A549 treated with DMSO at 1 μM for 4 hours (cell line): ENCODE measurements around the gene UBL7. TPM values are rescaled to one million over a fixed set of nuclear protein-coding genes. Genes with fewer than 3 reads are reported as not detected.

ENCODE experiments used
- total RNA-seq: library from RNA; stranded (reverse); fragments of 200-300 nt; extraction: Qiagen RNA extraction; gene quantifications from 5 replicates; pipeline ENCODE4 v1.2.3, GENCODE V29; 2022; ENCODE audit warnings: low read depth

Gene UBL7
- 38.9 to 44.6 TPM (median 41.4 TPM) in 5 replicates for total RNA-seq

GRCh38 chr15:74460871-74461846 lies at the start of gene UBL7:
TSS of gene UBL7 (minus strand) at chr15:74461160. CDS start at chr15:74458867, 2,293 bp downstream.

GRCh38 chr15:74433592-74434262 lies 27.2 kb downstream of the UBL7 start, which contains the start of gene SEMA7A:
TSS of gene SEMA7A (minus strand) at chr15:74433958. CDS start at chr15:74433918, 40 bp downstream.

Other genes with a start within 250 kb of the UBL7 start
- gene CCDC33, start 224.8 kb downstream of the UBL7 start, total RNA-seq = 5.0 to 7.6 TPM (median 5.8 TPM) in 5 replicates
- not detected in 5 replicates for gene CYP11A1, start 93.5 kb downstream of the UBL7 start, total RNA-seq
- gene SEMA7A, start 27.2 kb downstream of the UBL7 start, total RNA-seq = 2.9 to 4.6 TPM (median 3.4 TPM) in 5 replicates
- 3.8 to 4.7 TPM (median 4.1 TPM) in 5 replicates for gene ARID3B, start 80.1 kb upstream of the UBL7 start, total RNA-seq
- gene CLK3, start 154.7 kb upstream of the UBL7 start, total RNA-seq = 35.6 to 46.3 TPM (median 38.5 TPM) in 5 replicates
- 18.1 to 21.4 TPM (median 20.6 TPM) in 5 replicates for gene EDC3, start 234.9 kb upstream of the UBL7 start, total RNA-seq